Small intestine (tissue), 7 donors: ENCODE results near the gene SFTPA2. TPM values are rescaled to one million over a fixed set of nuclear protein-coding genes. Genes with fewer than 3 reads are reported as not detected.
"Not testable (repeated sequence)": the region's sequence is repeated elsewhere in the genome, so short reads cannot be mapped to it uniquely, and the experiment has no call there.

Experiments used
- DNase-seq, 2 donors: peaks; one replicate each; pipeline versions ENCODE4 v3.0.0 to v3.0.0-alpha.2; 2013
- FAIRE-seq: peaks from 2 replicates; lab custom pipeline; 2012; peaks lifted over from hg19 to GRCh38; lab: Jason Lieb, UNC
- H3K27ac ChIP-seq, 3 donors: one replicate each; pipeline ENCODE4 v1.5.1; 2013; ENCODE audit warnings: low read length in 2 of 3, mild to moderate bottlenecking in 2 of 3, control low read depth in 1 of 3, inconsistent platforms in 1 of 3, low read depth in 1 of 3, moderate library complexity in 1 of 3
- H3K27me3 ChIP-seq, 3 donors: one replicate each; pipeline ENCODE4 v1.6.1; 2013; ENCODE audit warnings: low read length in 3 of 3, inconsistent platforms in 1 of 3; ENCODE audit not compliant: control insufficient read depth in 3 of 3, insufficient read depth in 3 of 3
- H3K36me3 ChIP-seq, 3 donors: one replicate each; pipeline ENCODE4 v1.6.1; 2013; ENCODE audit warnings: low read length in 3 of 3, inconsistent platforms in 1 of 3, low read depth in 1 of 3, mild to moderate bottlenecking in 1 of 3, moderate library complexity in 1 of 3; ENCODE audit not compliant: control insufficient read depth in 3 of 3, insufficient read depth in 2 of 3
- H3K4me1 ChIP-seq, 3 donors: one replicate each; pipeline ENCODE4 v1.6.1; 2013; ENCODE audit warnings: low read length in 2 of 3, inconsistent platforms in 1 of 3, low read depth in 1 of 3, mild to moderate bottlenecking in 1 of 3, moderate library complexity in 1 of 3; ENCODE audit not compliant: control insufficient read depth in 3 of 3, insufficient read depth in 2 of 3
- H3K4me3 ChIP-seq, 3 donors: one replicate each; pipeline ENCODE4 v1.5.1; 2013; ENCODE audit warnings: low read length in 3 of 3, control low read depth in 1 of 3, inconsistent platforms in 1 of 3, low read depth in 1 of 3, mild to moderate bottlenecking in 1 of 3, moderate library complexity in 1 of 3
- H3K9me3 ChIP-seq, 2 donors: one replicate each; pipeline ENCODE4 v1.6.1; 2013; ENCODE audit warnings: low read depth in 1 of 2, low read length in 1 of 2; ENCODE audit not compliant: control insufficient read depth in 2 of 2, insufficient read depth in 1 of 2
- WGBS, 3 donors: extraction: QIAGEN DNeasy Blood & Tissue Kit; methylation state at CpG; one replicate each; pipeline ENCODE4 v1.1.7; 2013; 5-methylcytosine and 5-hydroxymethylcytosine counted together
- polyA plus RNA-seq, 4 donors: library from polyadenylated mRNA; stranded (reverse) in 3 of 4; unstranded in 1 of 4; fragments of 200-250 nt in 3 of 4; fragments of 120-200 nt in 1 of 4; gene quantifications; one replicate each; pipeline versions ENCODE4 v1.2.1 to v1.2.3, GENCODE V29; 2013
- donor health status: healthy with polysubstance abuse.
- donor health status: control.
- donor health status: control.
- donor health status: Bipolar disorder and iron deficiency.
- donor health status: healthy.

The SFTPA2 gene
- polyA plus RNA-seq, 4 donors: 0.01 to 13.4 (median 2.4) TPM

DNA sequence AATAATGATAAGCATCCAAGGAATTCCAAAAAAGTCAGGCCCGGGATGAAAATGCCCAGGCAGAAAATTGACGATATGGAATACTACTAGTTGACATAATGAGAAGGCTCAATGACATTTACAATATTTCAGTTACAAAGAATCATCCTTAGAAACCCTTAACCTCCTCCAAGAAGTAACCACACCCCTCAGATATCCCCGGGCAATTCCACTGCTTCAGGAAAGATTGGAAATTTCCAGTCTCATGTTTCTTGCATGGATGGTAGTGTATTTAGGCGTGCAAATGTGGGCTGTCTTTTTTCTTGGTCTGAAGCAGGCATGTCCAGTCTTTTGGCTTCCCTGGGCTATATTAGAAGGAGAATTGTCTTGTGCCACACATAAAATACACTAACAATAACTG lies 42.6 kb downstream of the SFTPA2 start:
- not testable (repeated sequence) for DNase-seq, H3K9me3 ChIP-seq, FAIRE-seq, H3K4me1 ChIP-seq, H3K36me3 ChIP-seq, H3K27me3 ChIP-seq, H3K4me3 ChIP-seq, H3K27ac ChIP-seq
- 0 to 29% (median 0%) methylated on average over 1 of the region's 4 CpGs for WGBS, 3 donors

- 51 to 67% (median 67%) methylated on average over 4 to 5 of the region's 7 CpGs for WGBS, 3 donors
- not testable (repeated sequence) for FAIRE-seq, H3K27ac ChIP-seq, H3K36me3 ChIP-seq, H3K27me3 ChIP-seq, H3K9me3 ChIP-seq, H3K4me1 ChIP-seq, H3K4me3 ChIP-seq, DNase-seq
Measured at GRCh38 chr10:79516532-79517205, 43.5 kb downstream of the SFTPA2 start.

GRCh38 chr10:79511891-79512583 lies 48.2 kb downstream of the SFTPA2 start, which contains the start of gene EIF5AL1:
EIF5AL1 (plus strand) TSS chr10:79512533; CDS start chr10:79512650, 117 bp downstream.
- not testable (repeated sequence) for H3K27ac ChIP-seq, FAIRE-seq, DNase-seq, H3K4me3 ChIP-seq, H3K27me3 ChIP-seq, H3K36me3 ChIP-seq, H3K9me3 ChIP-seq, H3K4me1 ChIP-seq
- WGBS, 3 donors: 91 to 95% (median 91%) methylated on average over 14 to 15 of the region's 17 CpGs

DNA sequence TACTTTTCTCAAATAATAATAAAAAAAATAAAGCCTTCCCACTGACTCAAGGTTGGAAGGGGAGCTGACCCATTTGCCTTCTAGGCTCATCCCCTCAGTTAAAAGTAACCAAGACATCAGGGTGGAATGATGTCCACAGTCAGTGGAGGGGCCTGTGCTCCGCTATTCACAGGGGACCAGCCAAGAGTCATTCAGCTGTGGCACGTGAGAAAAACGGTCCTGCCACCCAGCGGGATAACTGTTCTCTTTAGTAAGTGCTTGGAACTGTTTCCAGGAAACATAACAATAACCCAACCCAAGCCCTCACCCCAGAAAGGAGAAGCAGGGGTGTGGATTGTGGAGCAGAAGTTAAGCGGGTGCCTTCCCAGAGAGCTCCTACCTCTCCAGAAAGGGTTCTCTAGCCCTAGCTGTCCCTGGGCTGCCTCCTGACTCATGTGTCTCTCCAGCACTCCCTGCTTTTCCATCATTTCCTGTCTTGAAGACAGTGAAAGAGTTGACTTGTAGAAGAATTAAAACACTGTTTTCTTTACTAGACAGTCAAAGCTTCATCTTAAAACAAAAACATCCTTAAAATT lies 50.2 kb downstream of the SFTPA2 start:
- not testable (repeated sequence) for H3K27ac ChIP-seq, H3K4me1 ChIP-seq, H3K27me3 ChIP-seq, H3K36me3 ChIP-seq, DNase-seq, H3K9me3 ChIP-seq, H3K4me3 ChIP-seq, FAIRE-seq
- WGBS, 3 donors: 61 to 67% (median 63%) methylated on average over 1 to 3 of the region's 5 CpGs

DNA sequence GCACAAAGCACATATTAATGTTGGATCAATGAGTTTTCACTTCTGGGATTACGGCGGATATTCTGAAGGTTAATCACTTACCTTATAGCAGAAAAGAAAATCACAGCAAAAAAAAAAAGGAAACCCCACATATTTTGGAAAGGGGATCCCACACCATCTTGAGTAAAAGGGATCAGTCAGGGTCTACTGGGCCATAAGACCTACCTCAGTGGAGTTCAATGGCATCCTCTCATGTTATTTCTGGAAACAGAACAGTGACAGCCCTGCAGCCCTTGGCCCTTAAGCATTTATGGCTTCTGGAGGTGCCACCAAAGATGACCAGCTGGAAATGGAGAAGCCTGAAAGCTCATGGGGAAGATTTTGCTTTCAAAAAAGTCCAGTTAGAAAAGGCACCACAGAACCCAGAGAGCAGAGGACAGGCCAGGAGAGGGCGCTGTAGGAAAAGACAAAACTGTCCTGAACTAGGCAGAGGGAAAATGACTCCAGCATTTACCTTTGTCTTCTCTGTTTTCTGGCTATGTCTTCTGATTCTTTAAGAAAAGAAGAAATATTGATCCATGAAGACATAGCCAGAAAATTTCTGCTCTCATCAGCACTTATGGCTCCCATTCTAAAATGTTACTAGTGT lies 50.8 kb downstream of the SFTPA2 start:
- H3K9me3 ChIP-seq, H3K4me3 ChIP-seq, H3K36me3 ChIP-seq, H3K4me1 ChIP-seq, DNase-seq, H3K27ac ChIP-seq, H3K27me3 ChIP-seq, FAIRE-seq: not testable (repeated sequence)
- WGBS, 3 donors: 96 to 97% methylated on average over 2 of the region's 3 CpGs; no CpG with 5 or more reads in 1 of the 3 donors

DNA sequence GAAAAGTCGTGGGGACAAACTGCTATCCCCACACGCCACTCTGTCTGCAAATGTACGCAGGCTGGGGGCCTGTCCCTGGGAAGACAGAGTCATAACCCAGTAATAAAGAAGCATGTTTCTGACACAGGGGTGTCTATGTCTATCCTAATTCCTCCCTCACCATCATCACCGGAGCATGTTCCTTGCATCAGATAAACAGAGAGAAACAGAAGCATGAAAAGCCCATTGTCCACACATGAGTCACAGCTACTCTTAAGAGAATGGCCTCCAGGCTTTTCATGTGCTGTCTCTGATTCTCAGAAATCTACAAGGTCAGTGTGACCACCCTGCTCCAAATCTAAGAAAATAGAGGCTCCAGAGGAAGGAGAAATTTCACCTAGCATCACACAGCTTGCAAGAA lies 52.0 kb downstream of the SFTPA2 start:
- H3K36me3 ChIP-seq, H3K9me3 ChIP-seq, DNase-seq, H3K27ac ChIP-seq, FAIRE-seq, H3K4me3 ChIP-seq, H3K27me3 ChIP-seq, H3K4me1 ChIP-seq: not testable (repeated sequence)
- WGBS, 3 donors: 78 to 83% (median 81%) methylated on average over 3 of the region's 4 CpGs

- H3K27ac ChIP-seq: no peak overlapping the region
- no peaks in the 10 kb centered on the region for H3K36me3 ChIP-seq
- WGBS, 3 donors: 39 to 74% (median 57%) methylated on average over 9 of the region's 9 CpGs
- H3K4me1 ChIP-seq: no peaks in the 10 kb centered on the region
- no peaks in the 10 kb centered on the region for H3K9me3 ChIP-seq
- peaks cover 0 to 3% (median 0%) of the 10 kb centered on the region in 3 donors for H3K27me3 ChIP-seq
- DNase-seq (no peak), FAIRE-seq (no peak)
- no peak overlapping the region for H3K4me3 ChIP-seq
Measured at GRCh38 chr10:79507440-79508167, 52.6 kb downstream of the SFTPA2 start.
